HepG2 (cell line): ENCODE results near the gene ZSWIM7. TPM values are rescaled to one million over a fixed set of nuclear protein-coding genes. Genes with fewer than 3 reads are reported as not detected.

ENCODE experiments used
- AGO2 ChIP-seq: fragments of 200-400 bp; formaldehyde crosslinking; optimal IDR thresholded peaks from 2 replicates; pipeline ENCODE3; 2017; ENCODE audit warnings: mild to moderate bottlenecking, low read depth, low read length, moderate library complexity
- BCL6 ChIP-seq: IDR thresholded peaks from 2 replicates; pipeline ENCODE4 v1.6.1; 2016; ENCODE audit warnings: missing genetic modification reagents, missing compliant biosample characterization
- CHD2 ChIP-seq: IDR thresholded peaks from 2 replicates; pipeline ENCODE4 v1.6.1; 2011; ENCODE audit warnings: low read depth, low read length, improper control_type of control experiment
- CREM ChIP-seq, 2 experiments: sonication (generic) in 1 of 2; formaldehyde crosslinking in 1 of 2; IDR thresholded peaks; 2 replicates each; pipeline versions ENCODE4 v1.4.0 to v1.6.1; 2016 to 2020; ENCODE audit warnings: antibody characterized with exemption in 1 of 2, mild to moderate bottlenecking in 1 of 2, missing genetic modification reagents in 1 of 2
- FOXC1 ChIP-seq: sonication (generic); formaldehyde crosslinking; IDR thresholded peaks from 2 replicates; pipeline ENCODE4 v1.8.0; 2022; ENCODE audit warnings: mild to moderate bottlenecking, missing genetic modification reagents, borderline replicate concordance
- GPN1 ChIP-seq: sonication (generic); formaldehyde crosslinking; IDR thresholded peaks from 2 replicates; pipeline ENCODE4 v1.5.1; 2020; ENCODE audit warnings: missing genetic modification reagents, borderline replicate concordance
- LCORL ChIP-seq, 2 experiments: fragments of 450-650 bp in 1 of 2; sonication (generic) in 1 of 2; formaldehyde crosslinking in 1 of 2; IDR thresholded peaks; 2 replicates each; pipeline versions ENCODE4 v1.5.0 to v1.6.1; 2017 to 2020; ENCODE audit warnings: antibody characterized with exemption in 1 of 2, missing genetic modification reagents in 1 of 2
- MIER3 ChIP-seq: IDR thresholded peaks from 2 replicates; pipeline ENCODE4 v1.6.1; 2016; ENCODE audit warnings: missing compliant biosample characterization, borderline replicate concordance
- MYC ChIP-seq: sonication (generic); formaldehyde crosslinking; IDR thresholded peaks from 2 replicates; pipeline ENCODE4 v1.9.0; 2021; ENCODE audit warnings: missing genetic modification reagents, borderline replicate concordance
- NKX3-1 ChIP-seq: sonication (generic); formaldehyde crosslinking; IDR thresholded peaks from 2 replicates; pipeline ENCODE4 v1.5.0; 2020; ENCODE audit warnings: missing genetic modification reagents
- NR3C1 ChIP-seq: sonication (generic); formaldehyde crosslinking; IDR thresholded peaks from 2 replicates; pipeline ENCODE4 v1.4.0; 2020; ENCODE audit warnings: missing genetic modification reagents
- PHF20 ChIP-seq: sonication (generic); formaldehyde crosslinking; IDR thresholded peaks from 2 replicates; pipeline ENCODE4 v1.5.0; 2020; ENCODE audit warnings: mild to moderate bottlenecking, missing genetic modification reagents
- SAP130 ChIP-seq: IDR thresholded peaks from 2 replicates; pipeline ENCODE4 v1.6.1; 2016; ENCODE audit warnings: low read depth
- TBX3 ChIP-seq: fragments of 450-650 bp; IDR thresholded peaks from 2 replicates; pipeline ENCODE4 v1.6.1; 2017; ENCODE audit warnings: antibody characterized with exemption, mild to moderate bottlenecking, inconsistent platforms, borderline replicate concordance
- TCF7 ChIP-seq: sonication (generic); IDR thresholded peaks from 2 replicates; pipeline ENCODE4 v1.6.1; 2016; ENCODE audit warnings: antibody characterized with exemption, low read depth
- TMF1 ChIP-seq: sonication (generic); formaldehyde crosslinking; IDR thresholded peaks from 2 replicates; pipeline ENCODE4 v1.8.1; 2022; ENCODE audit warnings: low read depth, missing genetic modification reagents
- ZKSCAN8 ChIP-seq: IDR thresholded peaks from 2 replicates; pipeline ENCODE4 v1.6.1; 2016; ENCODE audit warnings: borderline replicate concordance, missing genetic modification reagents, missing compliant biosample characterization
- ZNF329 ChIP-seq: sonication (generic); formaldehyde crosslinking; IDR thresholded peaks from 2 replicates; pipeline ENCODE4 v1.9.0; 2021; ENCODE audit warnings: low read depth, mild to moderate bottlenecking, missing genetic modification reagents
- ZNF350 ChIP-seq: sonication (generic); formaldehyde crosslinking; IDR thresholded peaks from 2 replicates; pipeline ENCODE4 v1.4.0; 2020; ENCODE audit warnings: mild to moderate bottlenecking, low read depth, missing genetic modification reagents, borderline replicate concordance
- ZNF354B ChIP-seq: sonication (generic); formaldehyde crosslinking; IDR thresholded peaks from 2 replicates; pipeline ENCODE4 v1.8.0; 2022; ENCODE audit warnings: mild to moderate bottlenecking, missing genetic modification reagents
- ZNF432 ChIP-seq: sonication (generic); formaldehyde crosslinking; IDR thresholded peaks from 2 replicates; pipeline ENCODE4 v1.5.0; 2020; ENCODE audit warnings: missing genetic modification reagents, mild to moderate bottlenecking, borderline replicate concordance
- ZNF451 ChIP-seq: sonication (generic); formaldehyde crosslinking; IDR thresholded peaks from 2 replicates; pipeline ENCODE4 v1.5.0; 2020; ENCODE audit warnings: mild to moderate bottlenecking, missing genetic modification reagents
- ZNF550 ChIP-seq: sonication (generic); formaldehyde crosslinking; IDR thresholded peaks from 2 replicates; pipeline ENCODE4 v1.4.0; 2020; ENCODE audit warnings: mild to moderate bottlenecking, missing genetic modification reagents, borderline replicate concordance
- ZNF7 ChIP-seq: IDR thresholded peaks from 2 replicates; pipeline ENCODE4 v1.6.1; 2016; ENCODE audit warnings: missing biosample characterization, missing genetic modification reagents
- ZNF773 ChIP-seq: sonication (generic); formaldehyde crosslinking; IDR thresholded peaks from 2 replicates; pipeline ENCODE4 v1.4.0; 2020; ENCODE audit warnings: missing genetic modification reagents, borderline replicate concordance
- polyA plus RNA-seq, 8 experiments: library from polyadenylated mRNA; depleted of rRNA in 3 of 8; stranded (reverse) in 7 of 8; unstranded in 1 of 8; fragments of >200 nt; fragmentation: Illumina TruSeq in 4 of 8; extraction: Trizol in 4 of 8; gene quantifications; 2 replicates each; pipeline versions ENCODE4 v1.2.1 to v1.2.3, GENCODE V29; 2011 to 2016; ENCODE audit warnings: low read depth in 4 of 8, missing spikeins in 1 of 8, mixed read lengths in 1 of 8; ENCODE audit not compliant: insufficient read depth in 1 of 8
- total RNA-seq, 5 experiments: library from RNA; depleted of rRNA; stranded (reverse); fragments of >200 nt; fragmentation: Illumina TruSeq; extraction: Trizol; gene quantifications; 2 replicates each; pipeline ENCODE4 v1.2.3, GENCODE V29; 2016; ENCODE audit warnings: low read depth in 1 of 5
- TF ChIP-seq, protein P1 (sequence below): sonication (generic); formaldehyde crosslinking; IDR thresholded peaks from 2 replicates; pipeline ENCODE4 v1.4.0; 2020; ENCODE audit warnings: low read depth, missing genetic modification reagents
- TF ChIP-seq, protein P2 (sequence below): IDR thresholded peaks from 2 replicates; pipeline ENCODE4 v1.6.1; 2016; ENCODE audit warnings: control low read depth

ZSWIM7 gene
- total and polyA plus RNA-seq, 2 of the 13 experiments (the other 11 are each of a cell fraction or from before 2014, with no cell fraction given) = 13.1 to 28.1 TPM

DNA sequence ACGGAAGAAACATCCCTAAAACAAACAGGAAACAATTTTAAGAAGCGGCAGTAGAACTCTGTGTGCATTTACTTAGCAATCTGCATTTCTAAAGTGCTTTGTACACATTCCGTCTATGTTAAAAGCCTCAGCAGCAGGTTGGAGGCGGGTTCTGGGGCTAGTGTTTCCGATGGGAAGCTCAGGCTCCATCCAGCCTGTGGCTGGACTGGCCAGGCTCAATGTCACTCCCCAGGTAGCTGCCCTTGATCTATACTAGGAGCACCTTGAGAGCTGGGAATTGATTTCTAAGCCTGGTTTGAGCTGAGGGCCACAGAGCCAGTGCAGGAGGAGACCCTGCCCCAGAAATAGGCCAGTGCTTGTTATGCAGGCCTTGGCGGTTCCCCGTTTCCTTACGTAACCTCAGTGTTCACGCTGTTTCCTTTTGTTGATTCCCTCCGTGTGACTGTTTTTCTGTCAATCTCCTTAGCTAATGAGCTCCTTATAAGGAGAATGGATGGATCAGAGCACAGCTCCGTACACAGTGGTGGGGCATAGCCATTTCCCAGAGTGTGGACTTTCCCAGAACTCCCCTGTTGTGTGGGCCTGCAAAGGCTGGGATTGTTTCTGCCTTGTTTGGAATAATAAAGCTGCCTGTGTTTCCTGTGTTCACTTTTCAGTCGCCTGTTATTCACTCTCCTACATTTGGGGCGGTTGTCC is 33.2 kb downstream of the ZSWIM7 start (continued):
- TF ChIP-seq TBX3 = no peak
- no peak for TF ChIP-seq TMF1 (CRISPR knock-in tag)
- TF ChIP-seq TCF7 = peak; percentile 63
- no peak for TF ChIP-seq NR3C1 (CRISPR knock-in tag)
- TF ChIP-seq MYC (CRISPR knock-in tag) = 0 out of 2 replicates have a peak, but pooled peaks have one; percentile 24
- TF ChIP-seq NKX3-1 = 0 out of 2 replicates have a peak, but pooled peaks have one; percentile 68
- TF ChIP-seq FOXC1 (CRISPR knock-in tag) = 0 out of 2 replicates have a peak, but pooled peaks have one; percentile 18
- TF ChIP-seq CREM (IDR thresholded peaks at IDR 0.05) = peak; percentile 52
- no peak for TF ChIP-seq CREM (CRISPR knock-in tag; IDR thresholded peaks at IDR 0.05)
- 0 out of 2 replicates have a peak, but pooled peaks have one; percentile 44 for TF ChIP-seq ZNF329 (CRISPR knock-in tag)
- no peak for TF ChIP-seq ZNF451 (CRISPR knock-in tag)
- peak; percentile 80 for TF ChIP-seq BCL6 (CRISPR knock-in tag)
- TF ChIP-seq, protein P1, sequence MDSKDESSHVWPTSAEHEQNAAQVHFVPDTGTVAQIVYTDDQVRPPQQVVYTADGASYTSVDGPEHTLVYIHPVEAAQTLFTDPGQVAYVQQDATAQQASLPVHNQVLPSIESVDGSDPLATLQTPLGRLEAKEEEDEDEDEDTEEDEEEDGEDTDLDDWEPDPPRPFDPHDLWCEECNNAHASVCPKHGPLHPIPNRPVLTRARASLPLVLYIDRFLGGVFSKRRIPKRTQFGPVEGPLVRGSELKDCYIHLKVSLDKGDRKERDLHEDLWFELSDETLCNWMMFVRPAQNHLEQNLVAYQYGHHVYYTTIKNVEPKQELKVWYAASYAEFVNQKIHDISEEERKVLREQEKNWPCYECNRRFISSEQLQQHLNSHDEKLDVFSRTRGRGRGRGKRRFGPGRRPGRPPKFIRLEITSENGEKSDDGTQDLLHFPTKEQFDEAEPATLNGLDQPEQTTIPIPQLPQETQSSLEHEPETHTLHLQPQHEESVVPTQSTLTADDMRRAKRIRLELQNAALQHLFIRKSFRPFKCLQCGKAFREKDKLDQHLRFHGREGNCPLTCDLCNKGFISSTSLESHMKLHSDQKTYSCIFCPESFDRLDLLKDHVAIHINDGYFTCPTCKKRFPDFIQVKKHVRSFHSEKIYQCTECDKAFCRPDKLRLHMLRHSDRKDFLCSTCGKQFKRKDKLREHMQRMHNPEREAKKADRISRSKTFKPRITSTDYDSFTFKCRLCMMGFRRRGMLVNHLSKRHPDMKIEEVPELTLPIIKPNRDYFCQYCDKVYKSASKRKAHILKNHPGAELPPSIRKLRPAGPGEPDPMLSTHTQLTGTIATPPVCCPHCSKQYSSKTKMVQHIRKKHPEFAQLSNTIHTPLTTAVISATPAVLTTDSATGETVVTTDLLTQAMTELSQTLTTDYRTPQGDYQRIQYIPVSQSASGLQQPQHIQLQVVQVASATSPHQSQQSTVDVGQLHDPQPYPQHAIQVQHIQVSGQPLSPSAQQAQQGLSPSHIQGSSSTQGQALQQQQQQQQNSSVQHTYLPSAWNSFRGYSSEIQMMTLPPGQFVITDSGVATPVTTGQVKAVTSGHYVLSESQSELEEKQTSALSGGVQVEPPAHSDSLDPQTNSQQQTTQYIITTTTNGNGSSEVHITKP (CRISPR knock-in tag) = 0 out of 2 replicates have a peak, but pooled peaks have one; percentile 17
- TF ChIP-seq GPN1 = no peak
- no peak for TF ChIP-seq ZNF432 (CRISPR knock-in tag)
- TF ChIP-seq ZNF350 = no peak
- TF ChIP-seq ZNF773 (CRISPR knock-in tag) = no peak
- TF ChIP-seq LCORL (IDR thresholded peaks at IDR 0.05) = no peak
- TF ChIP-seq LCORL (CRISPR knock-in tag; IDR thresholded peaks at IDR 0.05) = peak; percentile 23; the same call in 1 of the 2 replicates
- TF ChIP-seq AGO2 = no peak
- TF ChIP-seq SAP130 (CRISPR knock-in tag) = peak; percentile 70
- 0 out of 2 replicates have a peak, but pooled peaks have one; percentile 2 for TF ChIP-seq ZNF550 (CRISPR knock-in tag)
- no peak for TF ChIP-seq ZKSCAN8
- peak; percentile 34; the same call in 1 of the 2 replicates for TF ChIP-seq MIER3 (CRISPR knock-in tag)
- no peak for TF ChIP-seq CHD2
- 0 out of 2 replicates have a peak, but pooled peaks have one; percentile 36 for TF ChIP-seq PHF20 (CRISPR knock-in tag)
- TF ChIP-seq ZNF7 (CRISPR knock-in tag) = no peak
- TF ChIP-seq, protein P2, sequence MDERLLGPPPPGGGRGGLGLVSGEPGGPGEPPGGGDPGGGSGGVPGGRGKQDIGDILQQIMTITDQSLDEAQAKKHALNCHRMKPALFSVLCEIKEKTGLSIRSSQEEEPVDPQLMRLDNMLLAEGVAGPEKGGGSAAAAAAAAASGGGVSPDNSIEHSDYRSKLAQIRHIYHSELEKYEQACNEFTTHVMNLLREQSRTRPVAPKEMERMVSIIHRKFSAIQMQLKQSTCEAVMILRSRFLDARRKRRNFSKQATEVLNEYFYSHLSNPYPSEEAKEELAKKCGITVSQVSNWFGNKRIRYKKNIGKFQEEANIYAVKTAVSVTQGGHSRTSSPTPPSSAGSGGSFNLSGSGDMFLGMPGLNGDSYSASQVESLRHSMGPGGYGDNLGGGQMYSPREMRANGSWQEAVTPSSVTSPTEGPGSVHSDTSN = peak; percentile 86
- TF ChIP-seq ZNF354B = no peak
